ENCODE data around the gene PAQR4. TPM values are rescaled to one million over a fixed set of nuclear protein-coding genes. Genes with fewer than 3 reads are reported as not detected.
A peak's percentile ranks its signal among the peaks of the same experiment; 100 is the strongest.

PAQR4 gene
- total and polyA plus RNA-seq, 2 of the 13 experiments (the other 11 are each of a cell fraction or from before 2014, with no cell fraction given), result 15.9 to 24.8 TPM

DNA sequence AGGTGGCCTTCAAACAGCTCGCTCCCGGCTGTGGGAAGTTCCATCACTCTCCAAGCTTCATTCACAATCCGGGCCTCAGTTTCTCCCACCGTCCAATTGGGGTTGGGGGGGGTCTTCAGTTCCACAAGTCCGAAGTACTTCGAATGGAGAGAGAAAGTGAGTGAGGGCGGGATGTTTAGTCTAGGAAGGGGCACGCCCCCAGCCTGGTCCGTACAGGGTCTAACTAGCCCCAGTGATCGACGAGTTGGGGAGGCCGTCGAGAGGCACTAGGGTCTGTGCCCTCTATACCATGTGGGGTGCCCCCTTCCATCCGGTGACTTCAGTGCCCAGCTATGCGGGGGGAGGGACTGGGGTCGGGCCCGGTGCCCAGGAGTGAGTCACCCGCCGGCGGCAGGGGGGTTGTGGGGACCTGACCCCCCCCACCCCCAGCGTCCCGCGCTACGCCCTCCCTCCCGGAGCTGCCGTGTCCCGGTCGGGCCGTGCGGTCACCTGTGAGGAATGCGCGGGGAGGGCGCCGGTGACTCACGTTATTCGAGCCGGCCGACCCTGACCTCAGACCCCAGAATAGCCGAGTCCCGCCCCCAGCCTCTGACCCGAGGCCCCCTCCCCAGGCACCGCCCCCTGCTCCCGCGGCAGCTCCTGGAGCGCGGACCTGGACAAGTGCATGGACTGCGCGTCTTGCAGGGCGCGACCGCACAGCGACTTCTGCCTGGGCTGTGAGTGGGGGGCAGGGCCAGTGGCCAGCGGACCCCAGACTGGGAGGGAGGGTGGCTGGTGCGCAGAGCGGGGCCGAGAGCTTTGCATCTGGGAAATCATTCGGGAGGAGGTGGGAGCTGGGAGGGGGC is 51.7 kb downstream of the PAQR4 start (continued):
- TF ChIP-seq ZSCAN9 (CRISPR knock-in tag; IDR thresholded peaks at IDR 0.05; ENCODE audit: borderline replicate concordance) (0 out of 2 replicates have a peak, but pooled peaks have one; percentile 27), SSRP1 (CRISPR knock-in tag; IDR thresholded peaks at IDR 0.05) (peak; percentile 75; the same call in 1 of the 2 replicates), SMYD3 (CRISPR knock-in tag; IDR thresholded peaks at IDR 0.05) (0 out of 2 replicates have a peak, but pooled peaks have one; percentile 28), ZNF839 (CRISPR knock-in tag; IDR thresholded peaks at IDR 0.05; ENCODE audit: borderline replicate concordance) (0 out of 2 replicates have a peak, but pooled peaks have one; percentile 21), ZBTB34 (CRISPR knock-in tag; IDR thresholded peaks at IDR 0.05) (no peak), NFE2L1 (CRISPR knock-in tag; IDR thresholded peaks at IDR 0.05; ENCODE audit: borderline replicate concordance) (0 out of 2 replicates have a peak, but pooled peaks have one; percentile 47), ZNF547 (CRISPR knock-in tag; IDR thresholded peaks at IDR 0.05) (peak; percentile 75; the same call in 1 of the 2 replicates), ZNF772 (CRISPR knock-in tag; IDR thresholded peaks at IDR 0.05) (peak; percentile 65), ERF (CRISPR knock-in tag; IDR thresholded peaks at IDR 0.05) (peak; percentile 70; the same call in 1 of the 2 replicates), ZNF749 (CRISPR knock-in tag; IDR thresholded peaks at IDR 0.05; ENCODE audit: borderline replicate concordance) (peak; percentile 36; the same call in 1 of the 2 replicates), ZNF780A (CRISPR knock-in tag; IDR thresholded peaks at IDR 0.05) (0 out of 2 replicates have a peak, but pooled peaks have one; percentile 15), HNF4A (CRISPR knock-in tag; IDR thresholded peaks at IDR 0.05) (0 out of 2 replicates have a peak, but pooled peaks have one; percentile 12), SIX1 (CRISPR knock-in tag; IDR thresholded peaks at IDR 0.05; ENCODE audit: borderline replicate concordance) (peak; percentile 37; the same call in 1 of the 2 replicates), THAP11 (CRISPR knock-in tag; IDR thresholded peaks at IDR 0.05) (peak; percentile 84), ZZZ3 (CRISPR knock-in tag; IDR thresholded peaks at IDR 0.05; ENCODE audit: borderline replicate concordance) (peak; percentile 20; the same call in 1 of the 2 replicates), HNRNPH1 (optimal IDR thresholded peaks at IDR 0.05; ENCODE audit: low read depth, low read length) (peak; percentile 24), DRAP1 (CRISPR knock-in tag; IDR thresholded peaks at IDR 0.05) (peak; percentile 14), RBM22 (optimal IDR thresholded peaks at IDR 0.05; ENCODE audit: low read length) (peak; percentile 84), ZNF570 (CRISPR knock-in tag; IDR thresholded peaks at IDR 0.05; ENCODE audit: borderline replicate concordance) (0 out of 2 replicates have a peak, but pooled peaks have one; percentile 21), GATAD2A (CRISPR knock-in tag; IDR thresholded peaks at IDR 0.05) (peak; percentile 71), MTA1 (CRISPR knock-in tag; IDR thresholded peaks at IDR 0.05; ENCODE audit: borderline replicate concordance) (peak; percentile 86; the same call in 1 of the 2 replicates), REPIN1 (CRISPR knock-in tag; IDR thresholded peaks at IDR 0.05; ENCODE audit: borderline replicate concordance, low read depth) (peak; percentile 40; the same call in 1 of the 2 replicates), ZNF143 (CRISPR knock-in tag; IDR thresholded peaks at IDR 0.05) (peak; percentile 48), PTBP1 (IDR thresholded peaks at IDR 0.05; ENCODE audit: low read depth, low read length, poor library complexity, severe bottlenecking) (no peak), GATAD1 (CRISPR knock-in tag; IDR thresholded peaks at IDR 0.05) (peak; percentile 58)
- TF ChIP-seq, protein P1, sequence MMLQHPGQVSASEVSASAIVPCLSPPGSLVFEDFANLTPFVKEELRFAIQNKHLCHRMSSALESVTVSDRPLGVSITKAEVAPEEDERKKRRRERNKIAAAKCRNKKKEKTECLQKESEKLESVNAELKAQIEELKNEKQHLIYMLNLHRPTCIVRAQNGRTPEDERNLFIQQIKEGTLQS (CRISPR knock-in tag; IDR thresholded peaks at IDR 0.05), result peak; percentile 100
- TF ChIP-seq, protein P2, sequence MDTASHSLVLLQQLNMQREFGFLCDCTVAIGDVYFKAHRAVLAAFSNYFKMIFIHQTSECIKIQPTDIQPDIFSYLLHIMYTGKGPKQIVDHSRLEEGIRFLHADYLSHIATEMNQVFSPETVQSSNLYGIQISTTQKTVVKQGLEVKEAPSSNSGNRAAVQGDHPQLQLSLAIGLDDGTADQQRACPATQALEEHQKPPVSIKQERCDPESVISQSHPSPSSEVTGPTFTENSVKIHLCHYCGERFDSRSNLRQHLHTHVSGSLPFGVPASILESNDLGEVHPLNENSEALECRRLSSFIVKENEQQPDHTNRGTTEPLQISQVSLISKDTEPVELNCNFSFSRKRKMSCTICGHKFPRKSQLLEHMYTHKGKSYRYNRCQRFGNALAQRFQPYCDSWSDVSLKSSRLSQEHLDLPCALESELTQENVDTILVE (CRISPR knock-in tag; IDR thresholded peaks at IDR 0.05), result peak; percentile 98
